ENCODE data around the gene SQSTM1.

The SQSTM1 gene

GRCh38 chr5:179812135-179812825 lies 8.4 kb upstream of the SQSTM1 start:
- no peak overlapping the region for H3K4me3 ChIP-seq (ENCODE audit: low read length)
- no peak for TF ChIP-seq ZNF274 (IDR thresholded peaks at IDR 0.05; ENCODE audit: low read depth, low read length)

- no peak overlapping the region for H3K4me3 ChIP-seq (ENCODE audit: low read length)
- TF ChIP-seq ZNF274 (IDR thresholded peaks at IDR 0.05; ENCODE audit: low read depth, low read length), result no peak
Measured at GRCh38 chr5:179812997-179813607, 7.6 kb upstream of the SQSTM1 start.

GRCh38 chr5:179814090-179814489 lies 6.6 kb upstream of the SQSTM1 start:
- TF ChIP-seq ZNF274 (IDR thresholded peaks at IDR 0.05; ENCODE audit: low read depth, low read length), result no peak
- no peak overlapping the region for H3K4me3 ChIP-seq (ENCODE audit: low read length)

- no peak for TF ChIP-seq ZNF274 (IDR thresholded peaks at IDR 0.05; ENCODE audit: low read depth, low read length)
- H3K4me3 ChIP-seq (ENCODE audit: low read length), result no peak overlapping the region
Measured at GRCh38 chr5:179815491-179816249, 5.0 kb upstream of the SQSTM1 start.

- TF ChIP-seq ZNF274 (IDR thresholded peaks at IDR 0.05; ENCODE audit: low read depth, low read length), result no peak
- peak overlapping the region; percentile 40; the same call in 1 of the 2 replicates for H3K4me3 ChIP-seq (ENCODE audit: low read length)
Measured at GRCh38 chr5:179816401-179816795, 4.3 kb upstream of the SQSTM1 start.

GRCh38 chr5:179816796-179817469 lies 3.8 kb upstream of the SQSTM1 start:
- TF ChIP-seq ZNF274 (IDR thresholded peaks at IDR 0.05; ENCODE audit: low read depth, low read length), result no peak
- peak overlapping the region; percentile 40; the same call in 1 of the 2 replicates for H3K4me3 ChIP-seq (ENCODE audit: low read length)

GRCh38 chr5:179817470-179817840 lies 3.2 kb upstream of the SQSTM1 start:
- TF ChIP-seq ZNF274 (IDR thresholded peaks at IDR 0.05; ENCODE audit: low read depth, low read length), result no peak
- H3K4me3 ChIP-seq (ENCODE audit: low read length), result peak overlapping the region; percentile 40; the same call in 1 of the 2 replicates

GRCh38 chr5:179817890-179818745 lies 2.6 kb upstream of the SQSTM1 start:
- H3K4me3 ChIP-seq (ENCODE audit: low read length), result peak overlapping the region; percentile 40; the same call in 1 of the 2 replicates
- TF ChIP-seq ZNF274 (IDR thresholded peaks at IDR 0.05; ENCODE audit: low read depth, low read length), result no peak

GRCh38 chr5:179818746-179819295 lies 1.9 kb upstream of the SQSTM1 start:
- H3K4me3 ChIP-seq (ENCODE audit: low read length), result peak overlapping the region; percentile 40; the same call in 1 of the 2 replicates
- no peak for TF ChIP-seq ZNF274 (IDR thresholded peaks at IDR 0.05; ENCODE audit: low read depth, low read length)

- no peak overlapping the region for H3K4me3 ChIP-seq (ENCODE audit: low read length)
- TF ChIP-seq ZNF274 (IDR thresholded peaks at IDR 0.05; ENCODE audit: low read depth, low read length), result no peak
Measured at GRCh38 chr5:179819296-179820126, 1.2 kb upstream of the SQSTM1 start.

- H3K4me3 ChIP-seq (ENCODE audit: low read length), result peak overlapping the region; percentile 43; the same call in 1 of the 2 replicates
- no peak for TF ChIP-seq ZNF274 (IDR thresholded peaks at IDR 0.05; ENCODE audit: low read depth, low read length)
Measured at GRCh38 chr5:179820127-179820482, 600 bp upstream of the SQSTM1 start.

- no peak for TF ChIP-seq ZNF274 (IDR thresholded peaks at IDR 0.05; ENCODE audit: low read depth, low read length)
Measured at GRCh38 chr5:179821298-179822058, 773 bp downstream of the SQSTM1 start.

More at GRCh38 chr5:179821298-179822058, 773 bp downstream of the SQSTM1 start:
- H3K4me3 ChIP-seq (ENCODE audit: low read length), result peak overlapping the region; percentile 94
